Activated effector memory CD4-positive, alpha-beta T cell treated with Interleukin-2 at 50 U/mL for 16 hours (primary cell): ENCODE data around the gene CHST15.
"Not testable (repeated sequence)": the region's sequence is repeated elsewhere in the genome, so short reads cannot be mapped to it uniquely, and the experiment has no call there.

ENCODE experiments used
- DNase-seq: peaks from one replicate; pipeline ENCODE4 v3.0.0-alpha.2; 2020

CHST15 gene

GRCh38 chr10:124123156-124123555 is 29.8 kb upstream of the CHST15 start:
- no peak for DNase-seq

- no peak for DNase-seq
Measured at GRCh38 chr10:124122211-124122610, 28.8 kb upstream of the CHST15 start.

GRCh38 chr10:124120410-124121061 is 27.1 kb upstream of the CHST15 start:
- no peak for DNase-seq

- no peak for DNase-seq
Measured at GRCh38 chr10:124119946-124120345, 26.5 kb upstream of the CHST15 start.

GRCh38 chr10:124119216-124119615 is 25.8 kb upstream of the CHST15 start:
- DNase-seq: no peak

- no peak for DNase-seq
Measured at GRCh38 chr10:124117833-124118232, 24.4 kb upstream of the CHST15 start.

GRCh38 chr10:124117511-124117785 is 24.1 kb upstream of the CHST15 start:
- no peak for DNase-seq

GRCh38 chr10:124116771-124117510 is 23.5 kb upstream of the CHST15 start:
- no peak for DNase-seq

- DNase-seq: no peak
Measured at GRCh38 chr10:124114696-124115095, 21.3 kb upstream of the CHST15 start.

GRCh38 chr10:124112891-124113580 is 19.6 kb upstream of the CHST15 start:
- DNase-seq: no peak

GRCh38 chr10:124110882-124111281 is 17.5 kb upstream of the CHST15 start:
- DNase-seq: no peak

GRCh38 chr10:124109261-124109660 is 15.9 kb upstream of the CHST15 start:
- DNase-seq: no peak

- DNase-seq: no peak
Measured at GRCh38 chr10:124107072-124107471, 13.7 kb upstream of the CHST15 start.

- DNase-seq: no peak
Measured at GRCh38 chr10:124106241-124106879, 13.0 kb upstream of the CHST15 start.

- DNase-seq: no peak
Measured at GRCh38 chr10:124105594-124105993, 12.2 kb upstream of the CHST15 start.

GRCh38 chr10:124105045-124105444 is 11.6 kb upstream of the CHST15 start:
- DNase-seq: no peak

- no peak for DNase-seq
Measured at GRCh38 chr10:124104011-124104627, 10.7 kb upstream of the CHST15 start.

- DNase-seq: no peak
Measured at GRCh38 chr10:124101351-124101750, 8.0 kb upstream of the CHST15 start.

GRCh38 chr10:124100651-124101050 is 7.3 kb upstream of the CHST15 start:
- not testable (repeated sequence) for DNase-seq

GRCh38 chr10:124100124-124100523 is 6.7 kb upstream of the CHST15 start:
- DNase-seq: no peak

GRCh38 chr10:124099604-124100003 is 6.2 kb upstream of the CHST15 start:
- no peak for DNase-seq

- DNase-seq: no peak
Measured at GRCh38 chr10:124098575-124098974, 5.2 kb upstream of the CHST15 start.

- no peak for DNase-seq
Measured at GRCh38 chr10:124097883-124098282, 4.5 kb upstream of the CHST15 start.
